A673 (cell line): ENCODE measurements around the gene KHDC1.
"Not testable (repeated sequence)": the region's sequence is repeated elsewhere in the genome, so short reads cannot be mapped to it uniquely, and the experiment has no call there.

Experiments
- EZH2 ChIP-seq: fragments of 200-600 bp; sonication (generic); IDR thresholded peaks from 2 replicates; pipeline ENCODE4 v1.6.1; 2017; ENCODE audit warnings: borderline replicate concordance, low read depth, mild to moderate bottlenecking, mixed read lengths, antibody characterized with exemption, low read length; ENCODE audit not compliant: poor library complexity, severe bottlenecking
- TF ChIP-seq, protein P1 (sequence below): fragments of 300-800, 200-600 bp; sonication (generic); conservative IDR thresholded peaks from 2 replicates; pipeline ENCODE4 v1.5.1; 2017; ENCODE audit warnings: low read depth, mild to moderate bottlenecking, antibody characterized with exemption, low read length, moderate library complexity, mixed read lengths

DNA sequence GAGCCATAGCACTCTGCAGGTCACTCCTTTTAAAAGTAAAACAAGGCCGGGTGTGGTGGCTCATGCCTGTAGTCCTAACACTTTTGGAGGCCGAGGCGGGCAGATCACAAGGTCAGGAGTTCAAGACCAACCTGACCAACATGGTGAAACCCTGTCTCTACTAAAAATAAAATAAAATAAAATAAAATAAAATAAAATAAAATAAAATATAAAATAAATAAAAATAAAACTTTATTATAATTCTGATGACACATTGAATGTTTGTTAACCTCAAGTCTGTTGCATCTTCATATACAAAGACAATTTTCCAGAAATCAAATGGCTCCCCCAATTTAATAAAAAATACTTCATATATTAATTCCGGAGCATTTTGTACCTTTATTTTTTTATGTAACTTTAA lies 69.7 kb downstream of the KHDC1 start:
- TF ChIP-seq, protein P1, sequence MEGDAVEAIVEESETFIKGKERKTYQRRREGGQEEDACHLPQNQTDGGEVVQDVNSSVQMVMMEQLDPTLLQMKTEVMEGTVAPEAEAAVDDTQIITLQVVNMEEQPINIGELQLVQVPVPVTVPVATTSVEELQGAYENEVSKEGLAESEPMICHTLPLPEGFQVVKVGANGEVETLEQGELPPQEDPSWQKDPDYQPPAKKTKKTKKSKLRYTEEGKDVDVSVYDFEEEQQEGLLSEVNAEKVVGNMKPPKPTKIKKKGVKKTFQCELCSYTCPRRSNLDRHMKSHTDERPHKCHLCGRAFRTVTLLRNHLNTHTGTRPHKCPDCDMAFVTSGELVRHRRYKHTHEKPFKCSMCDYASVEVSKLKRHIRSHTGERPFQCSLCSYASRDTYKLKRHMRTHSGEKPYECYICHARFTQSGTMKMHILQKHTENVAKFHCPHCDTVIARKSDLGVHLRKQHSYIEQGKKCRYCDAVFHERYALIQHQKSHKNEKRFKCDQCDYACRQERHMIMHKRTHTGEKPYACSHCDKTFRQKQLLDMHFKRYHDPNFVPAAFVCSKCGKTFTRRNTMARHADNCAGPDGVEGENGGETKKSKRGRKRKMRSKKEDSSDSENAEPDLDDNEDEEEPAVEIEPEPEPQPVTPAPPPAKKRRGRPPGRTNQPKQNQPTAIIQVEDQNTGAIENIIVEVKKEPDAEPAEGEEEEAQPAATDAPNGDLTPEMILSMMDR, result not testable (repeated sequence)
- not testable (repeated sequence) for TF ChIP-seq EZH2
